Stimulated activated CD8-positive, alpha-beta memory T cell treated with anti-CD3 and anti-CD28 coated beads, Interleukin-12 subunit alpha, Interleukin-12 subunit beta, amount 100 ng/mL, for 24 hours (primary cell): ENCODE results near the gene EPHB3.

Experiments used
- DNase-seq: peaks from one replicate; pipeline ENCODE4 v3.0.0-alpha.2; 2020; ENCODE audit errors: extremely low read depth

The EPHB3 gene

GRCh38 chr3:184579513-184579912, 17.9 kb downstream of the EPHB3 start:
- DNase-seq, result no peak

DNA sequence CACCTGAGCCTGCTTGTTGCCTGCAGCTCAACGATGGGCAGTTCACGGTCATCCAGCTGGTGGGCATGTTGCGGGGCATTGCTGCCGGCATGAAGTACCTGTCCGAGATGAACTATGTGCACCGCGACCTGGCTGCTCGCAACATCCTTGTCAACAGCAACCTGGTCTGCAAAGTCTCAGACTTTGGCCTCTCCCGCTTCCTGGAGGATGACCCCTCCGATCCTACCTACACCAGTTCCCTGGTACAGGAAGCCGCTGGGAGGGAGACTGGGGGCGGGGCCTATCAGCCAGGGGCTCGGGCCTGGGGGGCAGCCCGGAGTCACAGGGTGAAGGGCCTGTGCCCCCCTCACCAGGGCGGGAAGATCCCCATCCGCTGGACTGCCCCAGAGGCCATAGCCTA, 18.8 kb downstream of the EPHB3 start:
- no peak for DNase-seq

DNA sequence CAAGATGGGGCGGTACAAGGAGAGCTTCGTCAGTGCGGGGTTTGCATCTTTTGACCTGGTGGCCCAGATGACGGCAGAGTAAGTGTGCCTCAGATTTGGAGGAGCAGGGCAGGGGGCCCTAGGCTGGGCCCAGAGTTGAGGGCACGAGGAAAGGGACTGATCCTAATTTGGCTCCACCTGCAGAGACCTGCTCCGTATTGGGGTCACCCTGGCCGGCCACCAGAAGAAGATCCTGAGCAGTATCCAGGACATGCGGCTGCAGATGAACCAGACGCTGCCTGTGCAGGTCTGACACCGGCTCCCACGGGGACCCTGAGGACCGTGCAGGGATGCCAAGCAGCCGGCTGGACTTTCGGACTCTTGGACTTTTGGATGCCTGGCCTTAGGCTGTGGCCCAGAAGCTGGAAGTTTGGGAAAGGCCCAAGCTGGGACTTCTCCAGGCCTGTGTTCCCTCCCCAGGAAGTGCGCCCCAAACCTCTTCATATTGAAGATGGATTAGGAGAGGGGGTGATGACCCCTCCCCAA, 19.8 kb downstream of the EPHB3 start:
- DNase-seq, result no peak

DNA sequence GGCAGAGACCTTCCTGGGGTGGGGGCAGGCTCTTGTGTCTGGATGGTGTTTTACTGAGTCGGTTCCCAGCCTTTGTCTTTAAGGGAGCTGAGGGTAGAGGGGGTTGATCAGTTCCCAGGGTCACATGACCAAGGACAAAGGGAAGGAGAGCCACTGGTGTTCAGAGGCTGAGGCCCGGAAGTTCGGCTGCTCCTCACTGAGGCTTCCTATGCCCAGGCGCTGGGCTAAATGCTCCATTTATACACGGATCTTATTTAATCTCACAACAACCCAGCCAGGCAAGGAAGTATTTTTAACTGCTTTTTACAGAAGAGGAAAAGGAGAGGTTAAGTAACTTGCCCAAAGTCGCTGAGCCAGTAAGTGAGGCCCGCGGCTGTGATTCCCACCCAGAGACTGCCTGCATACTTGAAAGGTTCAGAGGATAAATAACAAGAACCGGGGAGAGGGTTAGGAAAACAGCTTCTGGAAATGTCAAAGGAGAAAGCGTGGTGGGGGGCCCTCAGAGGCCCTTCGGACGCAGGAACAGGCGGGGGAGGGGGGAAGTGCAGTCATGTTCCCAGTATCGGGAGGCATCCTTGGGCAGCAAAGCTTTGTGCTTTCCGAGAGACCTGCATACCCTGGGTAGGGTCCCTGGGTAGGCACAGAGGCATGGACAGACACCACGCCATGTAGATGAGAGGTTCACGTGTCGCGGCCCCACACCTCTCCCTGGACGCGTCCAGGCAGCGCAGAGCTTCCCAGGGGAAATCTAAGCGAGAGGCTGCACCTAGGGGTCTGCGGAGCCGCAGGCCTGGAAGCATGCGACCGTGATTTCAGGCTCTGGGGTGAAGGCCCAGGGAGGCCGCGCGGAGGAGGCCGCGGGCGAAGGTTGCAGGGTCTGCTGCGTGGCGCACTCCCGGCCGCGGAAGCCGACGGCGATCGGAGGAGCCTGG, 21.3 kb downstream of the EPHB3 start:
- no peak for DNase-seq

- no peak for DNase-seq
Measured at GRCh38 chr3:184583578-184584451, 22.2 kb downstream of the EPHB3 start.

GRCh38 chr3:184584464-184584891, 22.9 kb downstream of the EPHB3 start:
- no peak for DNase-seq

DNA sequence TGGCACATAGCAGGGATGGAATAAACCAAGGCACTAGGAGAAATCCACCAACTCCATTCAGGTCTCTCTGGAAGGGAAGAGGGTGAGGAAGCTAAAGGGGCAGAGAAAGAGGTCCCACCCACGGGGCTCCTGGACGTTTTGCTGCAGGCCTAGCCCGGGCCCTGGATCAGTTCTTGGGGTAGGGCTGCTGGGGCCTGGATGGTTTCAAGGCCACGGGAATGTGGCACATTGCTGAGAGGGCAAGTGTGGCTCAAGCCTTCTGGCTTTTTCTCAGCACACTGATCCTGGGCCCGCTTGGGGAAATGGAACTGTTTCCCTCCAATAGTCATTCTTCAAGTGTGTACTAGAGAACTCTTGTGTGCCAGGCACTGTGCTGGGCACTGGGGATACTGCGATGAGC, 24.0 kb downstream of the EPHB3 start:
- no peak for DNase-seq

- DNase-seq, result no peak
Measured at GRCh38 chr3:184586851-184587250, 25.3 kb downstream of the EPHB3 start.

- DNase-seq, result no peak
Measured at GRCh38 chr3:184588776-184589175, 27.2 kb downstream of the EPHB3 start.

DNA sequence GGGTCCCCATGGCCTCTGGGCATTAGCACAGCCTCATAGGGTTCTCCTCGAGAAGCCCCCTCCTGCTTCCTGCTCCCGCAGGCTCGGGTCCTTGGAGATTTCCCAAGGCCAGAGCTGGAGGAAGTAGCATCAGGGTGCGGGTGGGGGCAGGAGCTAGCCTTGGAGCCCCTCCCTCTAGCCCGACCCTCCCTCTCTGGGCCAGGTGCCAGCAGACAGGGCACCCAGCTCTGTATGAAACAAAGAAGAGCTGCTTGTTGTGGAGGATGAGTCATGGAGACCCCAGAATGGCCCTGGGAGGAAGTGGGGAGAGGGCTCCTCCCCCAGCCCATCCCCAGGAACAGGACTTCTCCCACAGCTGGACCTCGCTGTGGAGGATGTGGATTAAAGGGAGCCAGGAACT, 29.2 kb downstream of the EPHB3 start:
- DNase-seq, result no peak

DNA sequence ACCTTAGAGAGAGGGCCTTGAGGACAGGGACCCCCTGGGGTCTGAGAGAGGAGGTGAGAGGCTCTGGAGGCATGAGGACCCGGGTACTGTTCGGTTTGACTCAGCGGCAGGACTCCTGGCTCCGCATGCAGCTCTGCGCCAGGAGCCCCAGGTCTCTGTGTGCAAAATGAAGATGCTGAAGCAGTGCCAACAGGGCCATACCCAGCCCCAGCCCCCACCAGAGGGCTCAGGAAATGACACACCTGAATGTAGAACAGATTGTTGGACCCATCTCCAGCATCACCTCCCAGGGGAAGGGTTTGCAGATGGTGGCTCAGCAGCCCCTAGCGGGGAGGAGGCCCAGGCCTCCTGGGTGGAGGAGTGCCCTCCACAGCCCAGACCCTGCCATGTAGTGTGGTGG, 30.2 kb downstream of the EPHB3 start:
- DNase-seq, result no peak

- DNase-seq, result no peak
Measured at GRCh38 chr3:184592371-184593219, 31.0 kb downstream of the EPHB3 start.

GRCh38 chr3:184593220-184593927, 31.8 kb downstream of the EPHB3 start:
- DNase-seq, result no peak

GRCh38 chr3:184593928-184594303, 32.3 kb downstream of the EPHB3 start:
- no peak for DNase-seq

GRCh38 chr3:184594371-184595001, 32.9 kb downstream of the EPHB3 start:
- DNase-seq, result no peak

DNA sequence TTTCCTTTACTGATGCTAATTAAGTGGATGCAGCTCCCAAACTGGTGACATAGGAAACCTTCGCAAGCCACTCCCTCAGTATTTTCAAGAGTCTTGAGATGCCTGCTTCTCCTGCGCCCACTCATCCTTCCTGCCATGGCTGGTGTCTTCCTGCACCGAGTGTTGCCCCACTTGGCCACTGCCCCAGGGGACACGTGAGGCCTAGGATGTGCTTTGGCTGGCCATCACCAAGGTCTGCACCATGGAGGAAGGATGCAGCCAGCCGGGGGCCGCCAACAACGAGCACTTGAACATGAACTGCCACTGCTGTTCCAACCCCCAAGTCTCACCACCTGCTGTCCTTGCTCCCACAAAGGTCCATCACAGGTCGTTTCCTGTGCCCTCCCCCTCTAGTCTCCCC, 34.1 kb downstream of the EPHB3 start:
- no peak for DNase-seq

DNA sequence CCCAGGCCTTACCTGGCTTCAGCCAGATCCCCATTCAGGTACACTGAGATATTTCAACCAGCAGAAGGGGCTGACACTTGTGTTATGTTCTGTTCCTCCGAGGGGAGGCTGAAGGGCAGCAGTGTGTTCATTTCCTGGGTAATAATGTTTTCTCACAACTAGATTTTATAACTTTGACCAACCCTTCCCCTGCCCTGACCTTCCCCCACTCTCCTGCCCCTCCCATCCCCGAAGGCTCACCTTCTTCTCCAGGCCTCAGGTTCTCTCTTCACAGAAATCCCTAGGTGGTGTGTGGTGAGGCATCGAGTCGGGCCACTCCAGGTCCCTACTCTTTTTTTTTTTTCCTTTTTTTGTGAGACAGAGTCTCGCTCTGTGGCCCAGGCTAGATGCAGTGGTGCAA, 34.6 kb downstream of the EPHB3 start:
- DNase-seq, result no peak

GRCh38 chr3:184596886-184597575, 35.4 kb downstream of the EPHB3 start:
- DNase-seq, result no peak

DNA sequence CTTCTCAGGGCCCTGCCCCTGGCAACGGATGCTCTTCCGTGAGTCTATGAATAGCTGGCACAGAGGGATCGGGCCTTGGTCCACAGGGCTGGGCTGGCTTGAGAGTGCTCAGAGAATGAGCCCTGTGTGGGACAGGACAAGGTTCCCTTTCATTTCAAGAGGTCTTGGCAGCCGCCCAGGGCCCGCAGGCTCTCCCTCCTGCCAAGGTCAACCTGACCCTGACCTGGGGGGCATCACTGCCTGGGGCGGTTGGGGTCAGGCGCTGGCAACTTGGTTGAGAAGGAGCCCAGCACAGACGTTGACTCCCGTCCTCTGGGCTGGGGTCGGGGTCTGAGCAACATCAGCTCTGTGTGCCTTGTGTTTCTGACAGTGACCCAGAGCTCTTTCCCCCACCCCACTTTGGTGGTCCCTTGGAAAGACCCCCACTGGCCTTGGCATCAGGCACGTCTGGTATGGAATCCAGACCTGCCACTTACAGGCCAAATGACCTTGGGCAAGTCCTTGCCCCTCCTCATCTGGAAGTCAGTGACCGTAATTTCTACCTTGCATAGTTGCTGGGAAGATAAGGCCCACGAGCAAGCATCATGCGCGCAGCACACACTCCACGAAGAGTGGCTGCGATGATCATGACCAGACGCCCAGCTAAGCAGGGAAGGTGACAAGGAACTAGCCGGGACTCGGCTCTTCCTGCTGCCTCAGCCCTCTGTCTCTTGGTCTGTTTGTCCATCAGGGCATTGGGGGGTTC, 36.4 kb downstream of the EPHB3 start:
- DNase-seq, result no peak
